Neural cell (in vitro differentiated cells): ENCODE measurements around the gene COG1. TPM values are rescaled to one million over a fixed set of nuclear protein-coding genes. Genes with fewer than 3 reads are reported as not detected.
A peak's percentile ranks its signal among the peaks of the same experiment; 100 is the strongest.

Source experiments
- H2AFZ ChIP-seq: fragments of 200-600, 300-800 bp; sonication (generic), shearing (Covaris generic); 2 replicates; pipeline ENCODE4 v1.6.0; 2014; ENCODE audit warnings: low read depth, mild to moderate bottlenecking, antibody characterized with exemption, low read length, moderate library complexity
- H3F3A ChIP-seq: fragments of 200-600 bp; shearing (Covaris generic); 2 replicates; pipeline ENCODE4 v1.6.1; 2016; ENCODE audit warnings: mild to moderate bottlenecking, moderate library complexity, mixed read lengths, antibody characterized with exemption, low read length; ENCODE audit not compliant: insufficient read depth, poor library complexity, severe bottlenecking
- H3K27ac ChIP-seq: fragments of 200-600, 300-800 bp; sonication (generic), shearing (Covaris generic); 2 replicates; pipeline ENCODE4 v1.5.1; 2014; ENCODE audit warnings: mild to moderate bottlenecking, low read length, moderate library complexity
- H3K27me3 ChIP-seq: fragments of 300-800, 200-600 bp; sonication (generic), shearing (Covaris generic); 2 replicates; pipeline ENCODE4 v1.6.0; 2014; ENCODE audit warnings: mild to moderate bottlenecking, low read depth, low read length, moderate library complexity; ENCODE audit not compliant: insufficient read depth
- H3K36me3 ChIP-seq: fragments of 300-800, 200-600 bp; sonication (generic), shearing (Covaris generic); 2 replicates; pipeline ENCODE4 v1.5.1; 2014; ENCODE audit warnings: mild to moderate bottlenecking, antibody characterized with exemption, low read length, moderate library complexity; ENCODE audit not compliant: insufficient read depth
- H3K4me2 ChIP-seq: fragments of 300-800, 200-600 bp; sonication (generic), shearing (Covaris generic); 2 replicates; pipeline ENCODE4 v1.6.0; 2014; ENCODE audit warnings: mild to moderate bottlenecking, low read length
- H3K4me3 ChIP-seq: fragments of 300-800, 200-600 bp; sonication (generic), shearing (Covaris generic); 2 replicates; pipeline ENCODE4 v1.5.1; 2014; ENCODE audit warnings: mild to moderate bottlenecking, low read length, moderate library complexity
- H3K79me2 ChIP-seq: fragments of 200-600 bp; shearing (Covaris generic); replicated peaks from 2 replicates; pipeline ENCODE4 v1.6.0; 2014; ENCODE audit warnings: mild to moderate bottlenecking, low read length, moderate library complexity; ENCODE audit not compliant: insufficient read depth
- H3K9ac ChIP-seq: fragments of 300-800, 200-600 bp; sonication (generic), shearing (Covaris generic); 2 replicates; pipeline ENCODE4 v1.6.1; 2016; ENCODE audit warnings: mild to moderate bottlenecking, low read length, mixed read lengths
- H3K9me2 ChIP-seq: fragments of 200-600 bp; shearing (Covaris generic); 2 replicates; pipeline ENCODE4 v1.6.1; 2016; ENCODE audit warnings: mild to moderate bottlenecking, low read length, mixed read lengths; ENCODE audit not compliant: insufficient read depth
- H3K9me3 ChIP-seq: fragments of 200-600, 300-800 bp; sonication (generic), shearing (Covaris generic); 2 replicates; pipeline ENCODE4 v1.6.1; 2016; ENCODE audit warnings: mild to moderate bottlenecking, mixed run types, low read length, moderate library complexity, mixed read lengths
- H4K20me1 ChIP-seq: fragments of 200-600 bp; shearing (Covaris generic); 2 replicates; pipeline ENCODE4 v1.6.1; 2016; ENCODE audit warnings: mild to moderate bottlenecking, mixed run types; ENCODE audit not compliant: insufficient read depth
- CTCF ChIP-seq: fragments of 450-650 bp; IDR thresholded peaks from 2 replicates; pipeline ENCODE4 v1.5.1; 2014; ENCODE audit warnings: antibody characterized with exemption, mild to moderate bottlenecking, moderate library complexity; ENCODE audit not compliant: poor library complexity, severe bottlenecking
- EP300 ChIP-seq: fragments of 450-650 bp; conservative IDR thresholded peaks from 2 replicates; pipeline ENCODE4 v1.6.1; 2014; ENCODE audit warnings: antibody characterized with exemption, mild to moderate bottlenecking, moderate library complexity; ENCODE audit not compliant: poor library complexity, severe bottlenecking
- EZH2 ChIP-seq: fragments of 200-600, 300-800 bp; shearing (Covaris generic), sonication (generic); IDR thresholded peaks from 2 replicates; pipeline ENCODE4 v1.6.1; 2014; ENCODE audit warnings: antibody characterized with exemption, low read length, borderline replicate concordance, mild to moderate bottlenecking; ENCODE audit not compliant: insufficient read depth, poor library complexity, severe bottlenecking
- MXI1 ChIP-seq: fragments of 450-650 bp; conservative IDR thresholded peaks from 2 replicates; pipeline ENCODE4 v1.6.1; 2014; ENCODE audit warnings: antibody characterized with exemption, mild to moderate bottlenecking; ENCODE audit not compliant: poor library complexity, severe bottlenecking
- POLR2AphosphoS5 ChIP-seq: IDR thresholded peaks from 2 replicates; pipeline ENCODE4 v1.6.1; 2012
- RAD21 ChIP-seq: fragments of 450-650 bp; conservative IDR thresholded peaks from 2 replicates; pipeline ENCODE4 v1.6.1; 2014; ENCODE audit warnings: antibody characterized with exemption, mild to moderate bottlenecking, moderate library complexity
- REST ChIP-seq: IDR thresholded peaks from 2 replicates; pipeline ENCODE4 v1.6.1; 2012; ENCODE audit warnings: borderline replicate concordance
- SMC3 ChIP-seq: fragments of 450-650 bp; conservative IDR thresholded peaks from 2 replicates; pipeline ENCODE4 v1.6.1; 2014; ENCODE audit warnings: antibody characterized with exemption, mild to moderate bottlenecking, moderate library complexity; ENCODE audit not compliant: poor library complexity
- TAF1 ChIP-seq: IDR thresholded peaks from 2 replicates; pipeline ENCODE4 v1.6.1; 2012; ENCODE audit warnings: low read depth
- polyA plus RNA-seq: library from polyadenylated mRNA; depleted of rRNA; stranded (reverse); fragments of >200 nt; gene quantifications from 2 replicates; pipeline ENCODE4 v1.2.3, GENCODE V29; 2014

The COG1 gene
- polyA plus RNA-seq, 1 donor from 2014 or later: 23.5 TPM

GRCh38 chr17:73240561-73240960 lies 47.7 kb downstream of the COG1 start:
- Histone ChIP-seq H3K36me3 (no peaks in the 10 kb centered on the region), H3K4me3 (no peak overlapping the region), H4K20me1 (no peaks in the 10 kb centered on the region), H3K4me2 (no peak overlapping the region), H3K27me3 (no peaks in the 10 kb centered on the region), H3K79me2 (peaks cover 6% of the 10 kb centered on the region), H3K9me2 (no peaks in the 10 kb centered on the region), H3K27ac (no peak overlapping the region), H3K9ac (no peak overlapping the region), H2AFZ (no peak overlapping the region), H3F3A (no peaks in the 10 kb centered on the region), H3K9me3 (no peaks in the 10 kb centered on the region)
- TF ChIP-seq EP300 (no peak), CTCF (no peak), MXI1 (no peak), TAF1 (no peak), REST (no peak), SMC3 (no peak), EZH2 (no peak), RAD21 (no peak), POLR2AphosphoS5 (no peak)

GRCh38 chr17:73247726-73248125 lies 54.9 kb downstream of the COG1 start:
- Histone ChIP-seq H3K79me2 (no peaks in the 10 kb centered on the region), H3K9me3 (no peaks in the 10 kb centered on the region), H3K9me2 (no peaks in the 10 kb centered on the region), H2AFZ (no peak overlapping the region), H3K4me3 (no peak overlapping the region), H3K36me3 (no peaks in the 10 kb centered on the region), H3K27me3 (no peaks in the 10 kb centered on the region), H3K27ac (no peak overlapping the region), H3F3A (no peaks in the 10 kb centered on the region), H4K20me1 (no peaks in the 10 kb centered on the region), H3K4me2 (no peak overlapping the region), H3K9ac (no peak overlapping the region)
- TF ChIP-seq SMC3: peak; percentile 25
- TF ChIP-seq REST: no peak
